GM12878 (cell line): ENCODE measurements around the gene MTF1. TPM values are rescaled to one million over a fixed set of nuclear protein-coding genes. Genes with fewer than 3 reads are reported as not detected.

ENCODE experiments used
- ATAC-seq: fragments of 200-7000 bp; cut with Tn5 transposase; 3 replicates; pipeline ENCODE4 v1.9.1; 2020; ENCODE audit warnings: mild to moderate bottlenecking, moderate library complexity
- BruUV-seq: library from RNA; stranded (reverse); fragments of 400-500 nt; replicated peaks from 2 replicates; lab custom pipeline; 2021; lab: Mats Ljungman, UMichigan
- CTCF ChIA-PET: fragments of 300-600 bp; sonication (Branson Sonifier 250); formaldehyde crosslinking; extraction: SDS; loops from one replicate; lab custom pipeline; 2021; ENCODE audit warnings: inconsistent platforms; lab: Yijun Ruan, JAX
- POLR2A ChIA-PET: fragments of 350-600 bp; formaldehyde crosslinking; extraction: SDS; loops from one replicate; lab custom pipeline; 2021; ENCODE audit warnings: inconsistent platforms; lab: Charles Lee
- RAD21 ChIA-PET: fragments of 300-600 bp; sonication (Branson Sonifier 250); formaldehyde crosslinking; loops from one replicate; lab custom pipeline; 2023; ENCODE audit warnings: antibody characterized with exemption; ENCODE audit not compliant: unreplicated experiment; lab: Charles Lee
- SMC1A ChIA-PET: fragments of 300-600 bp; sonication (Branson Sonifier 250); formaldehyde crosslinking; loops from one replicate; lab custom pipeline; 2023; ENCODE audit not compliant: unreplicated experiment, uncharacterized antibody; lab: Charles Lee
- DNase-seq: peaks from one replicate; pipeline ENCODE4 v3.0.0-alpha.2; 2011; ENCODE audit warnings: low read depth, low spot score
- FAIRE-seq: peaks from 3 replicates; lab custom pipeline; 2011; peaks lifted over from hg19 to GRCh38; lab: Jason Lieb, UNC
- H2AFZ ChIP-seq: 2 replicates; pipeline ENCODE4 v1.6.0; 2011; ENCODE audit warnings: low read depth, low read length, control low read depth; ENCODE audit not compliant: control insufficient read depth
- H3K27ac ChIP-seq: 2 replicates; pipeline ENCODE4 v1.5.1; 2011; ENCODE audit warnings: control low read depth; ENCODE audit not compliant: control insufficient read depth, insufficient read depth
- H3K27me3 ChIP-seq, 2 experiments: replicated peaks in 1 of 2; 2 replicates each; pipeline versions ENCODE4 v1.6.0 to v1.6.1; 2011; ENCODE audit warnings: low read length in 1 of 2; ENCODE audit not compliant: control insufficient read depth in 2 of 2, insufficient read depth in 2 of 2
- H3K36me3 ChIP-seq, 2 experiments: 2 replicates each; pipeline ENCODE4 v1.5.1; 2011; ENCODE audit warnings: low read length in 1 of 2; ENCODE audit not compliant: control insufficient read depth in 2 of 2, insufficient read depth in 2 of 2
- H3K4me1 ChIP-seq: 2 replicates; pipeline ENCODE4 v1.6.1; 2011; ENCODE audit warnings: mild to moderate bottlenecking, low read length, moderate library complexity, mixed read lengths; ENCODE audit not compliant: control insufficient read depth, insufficient read depth
- H3K4me2 ChIP-seq: 2 replicates; pipeline ENCODE4 v1.6.0; 2011; ENCODE audit warnings: control low read depth; ENCODE audit not compliant: control insufficient read depth, insufficient read depth
- H3K4me3 ChIP-seq: fragments of 200-600 bp; sonication (generic); 2 replicates; pipeline ENCODE4 v1.5.1; 2016
- H3K79me2 ChIP-seq: 2 replicates; pipeline ENCODE4 v1.6.0; 2011; ENCODE audit warnings: low read length; ENCODE audit not compliant: control insufficient read depth, insufficient read depth
- H3K9ac ChIP-seq: 2 replicates; pipeline ENCODE4 v1.8.0; 2011; ENCODE audit warnings: low read length, control low read depth, mixed read lengths; ENCODE audit not compliant: control insufficient read depth, insufficient read depth
- H3K9me3 ChIP-seq: replicated peaks from 3 replicates; pipeline ENCODE4 v1.5.1; 2011; ENCODE audit warnings: mild to moderate bottlenecking, low read length; ENCODE audit not compliant: control insufficient read depth, insufficient read depth
- H4K20me1 ChIP-seq: 2 replicates; pipeline ENCODE4 v1.6.0; 2011; ENCODE audit not compliant: control insufficient read depth, insufficient read depth
- HDAC6 ChIP-seq: fragments of 200-600 bp; sonication (generic); IDR thresholded peaks from one replicate; pipeline ENCODE4 v1.8.0; 2017; ENCODE audit warnings: antibody characterized with exemption; ENCODE audit not compliant: unreplicated experiment
- SMAD1 ChIP-seq: fragments of 450-650 bp; IDR thresholded peaks from 2 replicates; pipeline ENCODE4 v1.6.1; 2018; ENCODE audit warnings: mild to moderate bottlenecking, low read depth; ENCODE audit not compliant: partially characterized antibody
- WGBS: methylation state at CpG from one replicate; pipeline ENCODE4 v1.1.6; 2016; ENCODE audit warnings: low lambda C conversion rate; ENCODE audit not compliant: insufficient replicate concordance, insufficient coverage; ENCODE audit errors: missing lambda C conversion rate; 5-methylcytosine and 5-hydroxymethylcytosine counted together
- in situ Hi-C: fragments of 300-500 bp; cut with MboI; formaldehyde crosslinking; loops from 9 replicates; pipeline ENCODE4 v1.14.3; 2018; ENCODE audit warnings: mixed read lengths
- intact Hi-C: fragments of 100-400 bp; cut with micrococcal nuclease; formaldehyde crosslinking; loops from one replicate; pipeline ENCODE4 v1.14.2; 2022; ENCODE audit not compliant: unreplicated experiment
- polyA plus RNA-seq, 11 experiments: library from polyadenylated mRNA; depleted of rRNA in 4 of 11; unstranded in 6 of 11; stranded (reverse) in 5 of 11; fragments of >200 nt; fragmentation: Nextera tagmentation in 4 of 11; fragmentation: Illumina TruSeq in 1 of 11; extraction: Ambion mirVana in 4 of 11; extraction: Trizol in 1 of 11; gene quantifications; 1 replicate in 1 of 11; 2 replicates in 10 of 11; pipeline versions ENCODE4 v1.2.1 to v1.2.3, GENCODE V29; 2011 to 2016; ENCODE audit warnings: inconsistent platforms in 2 of 11, missing spikeins in 2 of 11, low read depth in 1 of 11
- total RNA-seq, 4 experiments: library from RNA; depleted of rRNA in 3 of 4; stranded (reverse); fragments of >200 nt in 3 of 4; fragmentation: Illumina TruSeq in 1 of 4; extraction: Trizol in 1 of 4; gene quantifications; 2 replicates each; pipeline versions ENCODE4 v1.2.1 to v1.2.3, GENCODE V29; 2013 to 2021
- TF ChIP-seq, protein P1 (sequence below), 3 experiments: IDR thresholded peaks in 2 of 3; conservative IDR thresholded peaks in 1 of 3; 2 replicates each; pipeline ENCODE4 v1.5.1; 2011; ENCODE audit warnings: low read depth in 3 of 3, low read length in 3 of 3, mild to moderate bottlenecking in 3 of 3, control low read depth in 2 of 3, moderate library complexity in 2 of 3, inconsistent platforms in 1 of 3, mixed read lengths in 1 of 3; ENCODE audit not compliant: control insufficient read depth in 2 of 3, insufficient read depth in 1 of 3; ENCODE audit errors: extremely low read depth in 1 of 3
- TF ChIP-seq, protein P2 (sequence below): fragments of 450-650 bp; IDR thresholded peaks from 2 replicates; pipeline ENCODE4 v1.6.1; 2016; ENCODE audit warnings: mild to moderate bottlenecking

The MTF1 gene
- total and polyA plus RNA-seq, 10 of the 15 experiments (the other 5 are each of a cell fraction or from before 2014, with no cell fraction given), result 2.2 to 20.4 (median 6.7) TPM

DNA sequence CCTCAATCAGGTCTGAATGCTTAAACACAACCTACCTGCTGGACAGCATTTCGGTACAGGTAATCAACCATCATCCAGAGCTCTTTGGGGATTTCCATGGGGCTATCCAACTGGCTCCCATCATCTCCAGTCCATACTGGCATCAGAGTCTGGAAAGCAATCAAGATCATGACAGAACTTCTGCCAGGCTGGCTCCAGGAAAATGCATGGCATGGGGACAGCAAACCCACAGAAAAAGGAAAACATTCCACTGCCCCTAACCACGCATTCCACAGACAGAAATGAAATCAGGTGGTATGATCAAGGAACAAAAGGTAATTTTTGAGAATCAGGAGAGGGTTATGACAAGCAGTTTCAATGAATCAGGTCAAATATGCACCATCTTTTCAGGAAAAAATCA, 9.1 kb upstream of the MTF1 start:
- no TSS peak for BruUV-seq
- no peaks in the 10 kb centered on the region for H3K9me3 ChIP-seq
- no peak overlapping the region for H3K27ac ChIP-seq
- 100% methylated on average over 2 of the region's 2 CpGs for WGBS
- no peak overlapping the region for H3K4me2 ChIP-seq
- peaks cover 12 to 26% of the 10 kb centered on the region in 2 experiments for H3K36me3 ChIP-seq
- in situ Hi-C loops (no loop called here), intact Hi-C loops (no loop called here)
- ChIA-PET CTCF (no interaction called here), SMC1A (no interaction called here), POLR2A (no interaction called here), RAD21 (no interaction called here)
- FAIRE-seq (no peak), ATAC-seq (no peak), DNase-seq (no peak)
- H3K4me1 ChIP-seq, result no peaks in the 10 kb centered on the region
- H3K79me2 ChIP-seq, result no peaks in the 10 kb centered on the region
- no peak overlapping the region for H3K9ac ChIP-seq
- H2AFZ ChIP-seq, result no peak overlapping the region
- no peak for TF ChIP-seq HDAC6
- TF ChIP-seq, protein P1, sequence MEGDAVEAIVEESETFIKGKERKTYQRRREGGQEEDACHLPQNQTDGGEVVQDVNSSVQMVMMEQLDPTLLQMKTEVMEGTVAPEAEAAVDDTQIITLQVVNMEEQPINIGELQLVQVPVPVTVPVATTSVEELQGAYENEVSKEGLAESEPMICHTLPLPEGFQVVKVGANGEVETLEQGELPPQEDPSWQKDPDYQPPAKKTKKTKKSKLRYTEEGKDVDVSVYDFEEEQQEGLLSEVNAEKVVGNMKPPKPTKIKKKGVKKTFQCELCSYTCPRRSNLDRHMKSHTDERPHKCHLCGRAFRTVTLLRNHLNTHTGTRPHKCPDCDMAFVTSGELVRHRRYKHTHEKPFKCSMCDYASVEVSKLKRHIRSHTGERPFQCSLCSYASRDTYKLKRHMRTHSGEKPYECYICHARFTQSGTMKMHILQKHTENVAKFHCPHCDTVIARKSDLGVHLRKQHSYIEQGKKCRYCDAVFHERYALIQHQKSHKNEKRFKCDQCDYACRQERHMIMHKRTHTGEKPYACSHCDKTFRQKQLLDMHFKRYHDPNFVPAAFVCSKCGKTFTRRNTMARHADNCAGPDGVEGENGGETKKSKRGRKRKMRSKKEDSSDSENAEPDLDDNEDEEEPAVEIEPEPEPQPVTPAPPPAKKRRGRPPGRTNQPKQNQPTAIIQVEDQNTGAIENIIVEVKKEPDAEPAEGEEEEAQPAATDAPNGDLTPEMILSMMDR (IDR thresholded peaks at IDR 0.05 in 2 of 3, conservative IDR thresholded peaks at IDR 0.05 in 1 of 3; ENCODE audit: control insufficient read depth in 2 of 3, extremely low read depth in 1 of 3, insufficient read depth in 1 of 3, low read depth in 3 of 3, low read length in 3 of 3), result no peak
- no peak overlapping the region for H3K4me3 ChIP-seq
- no peaks in the 10 kb centered on the region for H3K27me3 ChIP-seq
- no peaks in the 10 kb centered on the region for H4K20me1 ChIP-seq

DNA sequence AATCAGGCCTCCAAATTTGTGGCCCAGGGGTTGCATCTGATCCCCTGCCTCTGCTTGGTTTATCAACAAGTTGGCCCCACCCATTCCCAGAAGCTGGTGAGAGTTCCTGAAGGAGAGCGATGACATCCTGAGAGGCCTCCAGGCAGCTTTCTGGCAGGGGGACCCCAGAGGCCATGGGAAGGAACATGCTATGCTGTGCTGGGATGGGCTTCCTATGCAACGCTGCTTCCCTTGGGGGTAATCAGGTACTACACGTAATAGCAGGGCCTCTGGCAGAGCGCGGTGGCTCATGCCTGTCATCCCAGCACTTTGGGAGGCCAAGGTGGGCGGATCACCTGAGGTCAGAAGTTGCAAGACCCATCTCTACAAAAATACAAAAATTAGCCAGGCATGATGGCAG, 8.4 kb upstream of the MTF1 start:
- 98% methylated on average over 6 of the region's 6 CpGs for WGBS
- H3K4me3 ChIP-seq, result no peak overlapping the region
- ChIA-PET POLR2A (no interaction called here), RAD21 (no interaction called here), SMC1A (no interaction called here), CTCF (no interaction called here)
- H3K36me3 ChIP-seq, result peaks cover 12 to 26% of the 10 kb centered on the region in 2 experiments
- H3K79me2 ChIP-seq, result no peaks in the 10 kb centered on the region
- DNase-seq (no peak), FAIRE-seq (no peak), ATAC-seq (no peak)
- no peak overlapping the region for H3K4me2 ChIP-seq
- no TSS peak for BruUV-seq
- H3K27me3 ChIP-seq, result no peaks in the 10 kb centered on the region
- TF ChIP-seq, protein P2, sequence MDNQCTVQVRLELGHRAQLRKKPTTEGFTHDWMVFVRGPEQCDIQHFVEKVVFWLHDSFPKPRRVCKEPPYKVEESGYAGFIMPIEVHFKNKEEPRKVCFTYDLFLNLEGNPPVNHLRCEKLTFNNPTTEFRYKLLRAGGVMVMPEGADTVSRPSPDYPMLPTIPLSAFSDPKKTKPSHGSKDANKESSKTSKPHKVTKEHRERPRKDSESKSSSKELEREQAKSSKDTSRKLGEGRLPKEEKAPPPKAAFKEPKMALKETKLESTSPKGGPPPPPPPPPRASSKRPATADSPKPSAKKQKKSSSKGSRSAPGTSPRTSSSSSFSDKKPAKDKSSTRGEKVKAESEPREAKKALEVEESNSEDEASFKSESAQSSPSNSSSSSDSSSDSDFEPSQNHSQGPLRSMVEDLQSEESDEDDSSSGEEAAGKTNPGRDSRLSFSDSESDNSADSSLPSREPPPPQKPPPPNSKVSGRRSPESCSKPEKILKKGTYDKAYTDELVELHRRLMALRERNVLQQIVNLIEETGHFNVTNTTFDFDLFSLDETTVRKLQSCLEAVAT, result no peak
- no peak for TF ChIP-seq SMAD1
- in situ Hi-C loops (no loop called here), intact Hi-C loops (no loop called here)
- H4K20me1 ChIP-seq, result no peaks in the 10 kb centered on the region
- no peak overlapping the region for H3K27ac ChIP-seq
- no peak overlapping the region for H3K9ac ChIP-seq
- no peaks in the 10 kb centered on the region for H3K4me1 ChIP-seq
- H2AFZ ChIP-seq, result no peak overlapping the region
- no peaks in the 10 kb centered on the region for H3K9me3 ChIP-seq
